MM.1S (cell line): Measurements from ENCODE around the gene HOMER1.

ENCODE experiments used
- DNase-seq: peaks from one replicate; pipeline ENCODE4 v3.0.0-alpha.2; 2015
- H2AFZ ChIP-seq: fragments of 300-600 bp; sonication (generic); 2 replicates; pipeline ENCODE4 v1.6.0; 2016; ENCODE audit warnings: antibody characterized with exemption, low read length
- H3F3A ChIP-seq: fragments of 300-600 bp; sonication (generic); 2 replicates; pipeline ENCODE4 v1.6.1; 2016; ENCODE audit warnings: mild to moderate bottlenecking, antibody characterized with exemption, low read length, moderate library complexity, mixed read lengths; ENCODE audit not compliant: insufficient read depth
- H3K27ac ChIP-seq: fragments of 300-600 bp; sonication (generic); 2 replicates; pipeline ENCODE4 v1.5.1; 2016; ENCODE audit warnings: mild to moderate bottlenecking, low read length
- H3K27me3 ChIP-seq: fragments of 300-600 bp; sonication (generic); replicated peaks from 2 replicates; pipeline ENCODE4 v1.6.0; 2016; ENCODE audit warnings: low read length; ENCODE audit not compliant: insufficient read depth
- H3K36me3 ChIP-seq: fragments of 300-600 bp; sonication (generic); replicated peaks from 2 replicates; pipeline ENCODE4 v1.6.1; 2016; ENCODE audit warnings: mild to moderate bottlenecking, low read length, mixed read lengths; ENCODE audit not compliant: insufficient read depth
- H3K4me1 ChIP-seq: fragments of 300-600 bp; sonication (generic); 2 replicates; pipeline ENCODE4 v1.6.1; 2016; ENCODE audit warnings: low read length, mixed read lengths
- H3K4me2 ChIP-seq: fragments of 300-600 bp; sonication (generic); 2 replicates; pipeline ENCODE4 v1.6.0; 2016; ENCODE audit warnings: low read depth, low read length
- H3K4me3 ChIP-seq: fragments of 300-600 bp; sonication (generic); 2 replicates; pipeline ENCODE4 v1.5.1; 2016; ENCODE audit warnings: low read length, mixed read lengths
- H3K79me2 ChIP-seq: fragments of 300-600 bp; sonication (generic); 2 replicates; pipeline ENCODE4 v1.6.1; 2016; ENCODE audit warnings: mixed run types, low read length, mixed read lengths
- H3K9ac ChIP-seq: fragments of 300-600 bp; sonication (generic); 2 replicates; pipeline ENCODE4 v1.6.1; 2016; ENCODE audit warnings: low read length, mixed read lengths
- H3K9me2 ChIP-seq: fragments of 300-600 bp; sonication (generic); replicated peaks from 2 replicates; pipeline ENCODE4 v1.6.1; 2016; ENCODE audit warnings: mild to moderate bottlenecking, low read length, mixed read lengths; ENCODE audit not compliant: insufficient read depth
- H3K9me3 ChIP-seq: fragments of 300-600 bp; sonication (generic); replicated peaks from 2 replicates; pipeline ENCODE4 v1.6.1; 2016; ENCODE audit warnings: mild to moderate bottlenecking, low read length, mixed read lengths; ENCODE audit not compliant: insufficient read depth
- H4K20me1 ChIP-seq: fragments of 300-600 bp; sonication (generic); 2 replicates; pipeline ENCODE4 v1.6.1; 2016; ENCODE audit warnings: mild to moderate bottlenecking, low read length, moderate library complexity, mixed read lengths; ENCODE audit not compliant: insufficient read depth
- CTCF ChIP-seq: fragments of 300-600 bp; sonication (generic); IDR thresholded peaks from 2 replicates; pipeline ENCODE4 v1.5.1; 2016; ENCODE audit warnings: antibody characterized with exemption, low read length, mixed read lengths
- EZH2 ChIP-seq: fragments of 300-600 bp; sonication (generic); optimal IDR thresholded peaks from 2 replicates; pipeline ENCODE3; 2017; ENCODE audit warnings: low read depth, mild to moderate bottlenecking, antibody characterized with exemption, low read length, mixed read lengths
- EZH2phosphoT487 ChIP-seq: fragments of 300-600 bp; sonication (generic); IDR thresholded peaks from 2 replicates; pipeline ENCODE4 v1.6.1; 2018; ENCODE audit warnings: antibody characterized with exemption, low read length

The HOMER1 gene

GRCh38 chr5:79464278-79464677 is 49.7 kb downstream of the HOMER1 start:
- no peak for DNase-seq
- H3K4me2 ChIP-seq = no peak overlapping the region

GRCh38 chr5:79459626-79460025 is 54.3 kb downstream of the HOMER1 start:
- Histone ChIP-seq H3K79me2 (peaks cover 17% of the 10 kb centered on the region), H3K4me1 (peaks cover 13% of the 10 kb centered on the region), H3K9me3 (no peaks in the 10 kb centered on the region), H3K36me3 (no peaks in the 10 kb centered on the region), H3K4me2 (no peak overlapping the region), H3F3A (peaks cover 19% of the 10 kb centered on the region), H3K27ac (no peak overlapping the region), H4K20me1 (no peaks in the 10 kb centered on the region), H2AFZ (no peak overlapping the region), H3K9me2 (no peaks in the 10 kb centered on the region), H3K27me3 (no peaks in the 10 kb centered on the region), H3K9ac (no peak overlapping the region), H3K4me3 (no peak overlapping the region)
- no peak for DNase-seq
- no peak for TF ChIP-seq CTCF
- TF ChIP-seq EZH2 = no peak
- TF ChIP-seq EZH2phosphoT487 = no peak

More at GRCh38 chr5:79464278-79464677, 49.7 kb downstream of the HOMER1 start:
- Histone ChIP-seq H3K36me3 (no peaks in the 10 kb centered on the region), H3K4me1 (no peaks in the 10 kb centered on the region), H3K27ac (no peak overlapping the region), H3K9ac (no peak overlapping the region), H3K79me2 (no peaks in the 10 kb centered on the region), H3K9me3 (no peaks in the 10 kb centered on the region), H3K9me2 (no peaks in the 10 kb centered on the region), H3K4me3 (no peak overlapping the region), H3F3A (no peaks in the 10 kb centered on the region), H4K20me1 (no peaks in the 10 kb centered on the region), H3K27me3 (no peaks in the 10 kb centered on the region), H2AFZ (no peak overlapping the region)
- TF ChIP-seq EZH2 (no peak), EZH2phosphoT487 (no peak), CTCF (no peak)

- no peaks in the 10 kb centered on the region for H4K20me1 ChIP-seq
- TF ChIP-seq CTCF = no peak
- no peaks in the 10 kb centered on the region for H3K9me2 ChIP-seq
- peak overlapping the region; percentile 84 for H3K4me2 ChIP-seq
- H3K36me3 ChIP-seq = no peaks in the 10 kb centered on the region
- H2AFZ ChIP-seq = peak overlapping the region; percentile 10
- peaks cover 23% of the 10 kb centered on the region for H3K79me2 ChIP-seq
- peaks cover 13% of the 10 kb centered on the region for H3K4me1 ChIP-seq
- no peaks in the 10 kb centered on the region for H3K27me3 ChIP-seq
- H3K27ac ChIP-seq = peak overlapping the region; percentile 80
- peak; percentile 83 for DNase-seq
- H3K9me3 ChIP-seq = no peaks in the 10 kb centered on the region
- H3K4me3 ChIP-seq = peak overlapping the region; percentile 57
- H3F3A ChIP-seq = peaks cover 19% of the 10 kb centered on the region
- peak overlapping the region; percentile 44 for H3K9ac ChIP-seq
Observed at GRCh38 chr5:79456890-79457583, 56.9 kb downstream of the HOMER1 start.
